Embryonic facial prominence (tissue), 1 donor: ENCODE results near the gene CALCA.
"Not testable (repeated sequence)": the region's sequence is repeated elsewhere in the genome, so short reads cannot be mapped to it uniquely, and the experiment has no call there.

Source experiments
- DNase-seq: peaks from one replicate; pipeline ENCODE4 v3.0.0-alpha.2; 2016; ENCODE audit errors: extremely low spot score

Gene CALCA, protein sequence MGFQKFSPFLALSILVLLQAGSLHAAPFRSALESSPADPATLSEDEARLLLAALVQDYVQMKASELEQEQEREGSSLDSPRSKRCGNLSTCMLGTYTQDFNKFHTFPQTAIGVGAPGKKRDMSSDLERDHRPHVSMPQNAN

DNA sequence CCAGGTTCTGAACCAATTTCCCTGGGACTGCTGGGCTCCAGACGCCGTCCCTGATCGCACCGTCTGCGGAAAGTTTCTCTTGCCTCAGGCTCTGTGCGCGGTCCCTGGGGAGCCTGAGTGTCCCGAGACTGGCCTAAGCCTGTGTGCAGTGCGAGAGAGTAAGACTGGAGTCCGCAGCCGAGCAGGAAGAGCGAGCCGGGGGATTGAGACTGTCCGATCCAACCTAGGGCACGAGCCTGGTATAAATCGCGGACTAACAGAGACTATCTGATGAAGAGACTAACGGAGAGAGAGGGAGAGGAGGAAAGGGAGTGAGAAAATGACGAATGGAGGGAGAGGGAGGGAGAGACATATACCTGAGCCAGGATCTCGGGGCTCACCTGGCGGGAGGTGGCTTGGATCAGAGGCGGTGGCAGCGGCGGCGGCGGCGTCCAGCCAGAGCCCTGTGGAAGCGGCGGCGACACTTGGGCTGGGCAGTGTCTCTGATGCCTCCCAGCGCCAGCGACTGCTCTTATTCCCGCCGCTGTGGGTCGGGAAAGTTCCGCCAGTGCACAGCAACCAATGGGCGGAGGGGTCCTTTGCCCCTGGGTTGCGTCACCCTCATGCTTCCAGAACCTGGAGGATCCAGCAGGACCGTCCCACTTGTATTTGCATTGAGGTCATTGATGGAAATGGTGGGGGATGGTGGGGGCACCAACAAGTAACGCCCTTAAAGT, at the start of gene CALCA:
CALCA (minus strand) TSS at position 487 of the 716 bp plus-strand sequence. CDS start 1,159 bp downstream, outside the sequence.
- no peak for DNase-seq

DNA sequence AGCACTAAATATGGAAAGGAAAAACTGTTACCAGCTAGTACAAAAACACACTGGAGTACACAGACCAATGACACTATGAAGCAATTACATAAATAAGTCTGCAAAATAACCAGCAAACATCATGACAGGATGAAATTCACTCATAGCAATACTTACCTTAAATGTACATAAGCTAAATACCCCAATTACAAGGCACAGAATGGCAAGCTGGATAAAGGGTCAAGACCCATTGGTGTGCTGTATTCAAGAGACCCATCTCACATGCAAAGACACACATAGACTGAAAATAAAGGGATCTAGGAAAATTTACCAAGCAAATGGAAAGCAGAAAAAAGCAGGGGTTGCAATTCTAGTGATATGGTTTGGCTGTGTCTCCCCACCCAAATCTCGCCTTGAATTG, 44.0 kb upstream of the CALCA start:
- no peak for DNase-seq

DNA sequence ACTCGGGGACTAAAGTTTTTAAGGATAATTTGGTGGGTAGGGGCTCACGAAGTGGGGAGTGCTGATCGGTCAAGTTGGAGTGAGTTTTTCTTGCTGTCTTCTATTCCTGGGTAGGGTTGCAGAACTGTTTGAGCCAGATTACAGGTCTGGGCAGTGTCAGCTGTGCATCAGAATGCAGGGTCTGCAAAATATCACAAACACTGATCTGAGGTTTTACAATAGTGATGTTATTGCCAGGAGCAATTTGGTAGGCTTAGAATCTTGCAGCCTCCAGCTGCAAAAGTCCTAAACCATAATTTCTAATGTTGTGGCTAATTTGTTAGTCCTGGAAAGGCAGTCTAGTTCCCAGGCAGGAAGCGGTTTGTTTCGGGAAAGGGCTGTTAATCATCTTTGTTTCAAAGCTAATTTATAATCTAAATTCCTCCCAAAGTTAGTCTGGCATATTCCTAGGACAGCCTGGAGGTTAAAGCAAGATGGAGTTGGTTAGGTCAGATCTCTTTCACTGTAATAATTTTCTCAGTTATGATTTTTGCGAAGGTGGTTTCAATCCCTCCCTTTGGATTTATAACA, 39.7 kb upstream of the CALCA start:
- DNase-seq = no peak

- no peak for DNase-seq
Measured at GRCh38 chr11:15010865-15011264, 38.7 kb upstream of the CALCA start.

DNA sequence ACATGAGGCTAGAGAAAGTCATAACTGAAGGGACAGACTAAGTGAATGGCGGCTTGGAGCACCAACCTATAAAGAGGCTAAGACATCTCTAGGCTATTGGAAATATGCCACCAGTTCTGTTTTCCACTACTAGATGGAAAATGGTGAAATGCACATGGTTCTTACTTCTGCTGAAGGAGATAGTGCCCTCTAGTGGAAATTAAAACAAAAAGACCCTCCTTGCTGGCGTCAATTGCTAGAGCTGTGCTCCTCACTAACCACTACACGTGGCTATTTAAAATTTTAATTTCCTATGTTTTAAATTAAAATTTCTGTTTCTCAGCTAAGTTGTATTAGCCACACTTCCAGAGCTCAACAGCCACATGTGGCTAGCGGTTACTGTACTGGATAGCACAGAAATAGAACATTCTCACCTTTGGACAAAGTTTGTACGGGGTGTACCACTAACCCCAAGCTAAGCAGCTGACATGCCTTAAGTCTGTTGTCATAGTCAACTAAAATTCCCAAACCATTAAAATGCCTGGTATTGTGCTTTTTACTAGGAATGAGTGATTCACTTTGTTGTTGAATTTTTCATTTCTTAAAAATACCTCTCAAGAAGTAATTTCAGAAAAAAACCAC, 34.1 kb upstream of the CALCA start:
- no peak for DNase-seq

- not testable (repeated sequence) for DNase-seq
Measured at GRCh38 chr11:14988133-14988532, 16.0 kb upstream of the CALCA start.

DNA sequence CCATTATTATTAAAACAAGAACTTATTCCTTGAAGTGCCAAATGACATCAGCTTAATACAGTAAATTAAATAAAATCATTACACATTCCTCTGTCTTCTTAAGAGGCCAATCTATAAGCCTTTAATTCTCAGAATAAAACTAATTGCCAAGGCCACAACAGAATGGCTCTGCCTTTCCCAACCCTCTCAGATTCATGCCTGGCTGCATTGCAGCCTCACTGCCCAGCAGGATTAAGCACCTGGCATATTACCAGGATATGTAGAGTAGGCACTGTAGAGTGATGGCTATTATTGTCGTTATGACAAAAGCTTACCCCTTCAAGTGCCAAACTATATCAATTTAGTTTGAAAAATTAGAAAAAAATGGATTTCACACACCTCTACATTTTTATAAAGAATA, 9.4 kb upstream of the CALCA start:
- no peak for DNase-seq

DNA sequence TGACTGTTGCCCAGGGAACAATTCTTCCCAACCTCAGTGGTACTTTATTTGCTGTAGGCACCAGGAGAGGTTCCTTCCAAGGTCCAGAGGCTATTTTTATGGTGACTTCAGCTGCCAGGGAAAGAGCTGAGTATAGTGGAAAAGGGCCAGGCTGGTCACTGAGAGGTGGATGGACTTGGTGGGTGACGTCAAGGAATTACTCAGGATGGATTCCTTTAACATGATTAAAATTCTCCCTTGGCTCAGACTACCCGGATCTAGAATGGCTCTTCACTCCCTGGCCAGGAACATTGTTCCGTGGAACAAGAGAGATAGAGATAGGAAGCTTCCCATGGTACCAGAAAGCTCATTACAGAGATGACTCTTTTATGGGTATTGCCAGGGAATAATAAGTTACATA, 8.7 kb upstream of the CALCA start:
- DNase-seq = no peak

DNA sequence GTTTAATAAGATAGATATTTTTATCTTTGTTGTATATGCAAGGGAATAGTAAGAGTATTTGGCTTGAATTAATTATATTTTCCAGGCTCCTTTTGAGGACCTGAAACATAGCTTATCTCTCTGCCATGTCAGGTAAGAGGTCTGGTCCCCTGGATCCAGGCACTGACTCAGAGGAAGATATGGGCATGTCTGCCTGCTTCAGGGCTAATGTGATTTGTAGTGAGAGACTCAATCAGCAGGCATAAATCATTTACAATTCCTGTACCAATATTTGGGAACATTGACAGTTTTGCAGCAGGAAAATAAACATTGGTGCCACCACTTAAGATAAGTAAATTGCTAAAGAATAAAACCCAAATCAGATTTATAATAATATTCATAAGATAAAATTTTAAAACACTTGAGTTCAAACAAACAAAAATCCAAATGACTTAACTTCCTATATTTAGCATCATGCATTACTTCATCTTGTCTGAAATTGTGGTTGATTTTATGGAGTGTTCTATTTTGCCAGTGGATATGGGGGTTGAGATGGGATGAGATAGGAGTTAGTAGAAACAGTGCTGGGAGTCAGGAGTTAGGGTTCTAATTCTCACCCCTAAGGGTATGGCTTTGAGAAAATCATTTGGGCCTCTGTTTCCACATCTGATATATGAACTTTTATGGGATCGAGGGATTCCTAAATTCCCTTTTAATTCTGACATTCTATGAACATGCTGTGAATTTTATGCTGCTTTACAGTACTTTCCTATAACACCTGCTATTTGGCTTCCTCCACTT, 5.1 kb upstream of the CALCA start:
- no peak for DNase-seq

DNA sequence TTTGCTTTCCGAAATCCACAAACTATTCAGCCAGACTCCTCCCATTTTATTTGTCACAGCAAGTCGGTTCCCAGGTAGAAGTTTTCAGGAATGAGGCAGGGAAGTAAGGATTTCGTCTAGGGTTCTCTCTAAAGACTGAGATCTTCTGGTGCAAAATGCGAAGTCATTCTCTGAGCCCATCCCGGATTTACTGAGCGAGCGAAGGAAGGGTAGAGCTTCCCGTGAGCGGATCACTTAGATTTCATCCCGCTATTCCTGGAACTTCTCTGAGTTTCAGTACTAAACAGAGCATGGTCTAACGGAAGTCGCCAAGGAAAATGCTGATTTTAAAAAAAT, 3.1 kb upstream of the CALCA start:
- DNase-seq = no peak

DNA sequence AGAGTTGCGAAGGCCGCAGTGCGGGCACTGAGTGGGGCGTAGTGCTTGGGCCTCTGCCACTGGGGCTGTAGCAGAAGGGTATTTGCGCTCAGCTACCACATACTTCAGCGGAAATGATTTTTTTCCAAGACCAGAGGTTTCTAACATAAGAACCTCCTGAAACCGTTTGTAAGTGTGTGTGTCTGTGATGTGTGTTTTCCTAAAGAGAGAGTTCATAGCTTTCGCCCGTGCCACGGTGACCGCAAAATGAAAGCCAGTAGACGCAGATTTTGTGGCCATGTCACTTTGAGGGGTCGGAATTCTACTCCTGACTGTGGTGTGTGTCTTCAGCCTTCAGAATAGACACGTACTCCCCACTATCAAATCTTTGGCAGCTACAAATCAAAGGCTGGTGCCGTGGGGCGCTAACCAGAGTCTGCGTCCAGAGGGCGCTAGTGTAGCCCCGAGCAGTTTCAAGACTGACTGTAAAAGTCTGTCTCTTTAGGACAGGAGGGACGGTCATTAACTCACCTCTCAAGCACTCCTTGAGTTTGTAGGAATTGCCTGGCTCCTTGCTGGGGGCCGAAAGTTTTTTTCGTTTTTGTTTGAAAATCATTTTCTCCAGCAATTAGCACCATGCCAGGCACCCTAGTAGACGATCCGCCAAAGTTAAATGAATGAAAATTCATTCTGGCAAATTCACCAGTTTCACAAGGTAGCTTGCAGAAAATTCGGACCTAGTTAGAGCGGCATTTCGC, 2.5 kb upstream of the CALCA start:
- DNase-seq = no peak

DNA sequence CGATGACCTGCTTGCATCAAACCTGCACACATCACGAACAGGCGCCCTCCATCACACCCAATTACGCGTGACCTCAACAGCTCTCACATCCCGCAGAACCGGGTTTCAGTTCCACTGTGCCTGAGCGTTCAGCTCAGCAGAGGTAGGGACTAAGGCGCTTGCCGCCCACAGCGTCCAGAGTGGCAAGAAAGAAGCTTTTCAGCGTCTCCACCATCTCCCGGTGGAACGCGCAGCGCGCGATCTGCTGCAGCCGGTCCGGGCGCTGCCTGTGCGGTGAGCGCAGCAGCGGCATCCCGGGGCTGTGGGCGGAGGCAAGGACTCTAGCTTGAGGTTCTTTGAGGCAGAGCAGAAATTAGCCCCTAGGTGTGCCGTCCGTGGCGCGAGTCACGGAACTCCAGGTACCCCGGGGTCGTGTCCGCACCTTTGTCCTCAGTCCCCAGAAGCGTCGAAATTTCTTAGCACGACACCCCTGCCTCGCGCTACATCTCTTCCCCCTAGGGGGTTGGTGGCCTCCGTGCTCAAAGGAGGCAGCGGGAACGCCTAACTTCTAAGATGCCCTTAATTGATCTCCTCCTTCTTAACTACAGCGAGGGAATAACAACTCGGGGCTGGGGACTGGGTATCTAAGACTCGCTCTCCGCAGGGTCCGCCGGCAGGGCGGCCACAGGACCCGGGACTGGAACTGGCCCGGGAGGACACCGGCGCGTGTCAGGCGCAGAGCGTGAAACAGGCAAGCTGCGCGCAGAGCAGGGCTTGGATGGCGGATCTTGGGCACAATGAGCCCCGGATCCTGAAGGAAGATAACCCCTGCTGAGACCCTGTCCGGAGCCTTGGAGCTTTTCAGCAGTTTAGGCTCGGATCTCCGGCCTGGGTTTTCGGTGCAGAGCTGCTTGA, 1.7 kb upstream of the CALCA start:
- no peak for DNase-seq

DNA sequence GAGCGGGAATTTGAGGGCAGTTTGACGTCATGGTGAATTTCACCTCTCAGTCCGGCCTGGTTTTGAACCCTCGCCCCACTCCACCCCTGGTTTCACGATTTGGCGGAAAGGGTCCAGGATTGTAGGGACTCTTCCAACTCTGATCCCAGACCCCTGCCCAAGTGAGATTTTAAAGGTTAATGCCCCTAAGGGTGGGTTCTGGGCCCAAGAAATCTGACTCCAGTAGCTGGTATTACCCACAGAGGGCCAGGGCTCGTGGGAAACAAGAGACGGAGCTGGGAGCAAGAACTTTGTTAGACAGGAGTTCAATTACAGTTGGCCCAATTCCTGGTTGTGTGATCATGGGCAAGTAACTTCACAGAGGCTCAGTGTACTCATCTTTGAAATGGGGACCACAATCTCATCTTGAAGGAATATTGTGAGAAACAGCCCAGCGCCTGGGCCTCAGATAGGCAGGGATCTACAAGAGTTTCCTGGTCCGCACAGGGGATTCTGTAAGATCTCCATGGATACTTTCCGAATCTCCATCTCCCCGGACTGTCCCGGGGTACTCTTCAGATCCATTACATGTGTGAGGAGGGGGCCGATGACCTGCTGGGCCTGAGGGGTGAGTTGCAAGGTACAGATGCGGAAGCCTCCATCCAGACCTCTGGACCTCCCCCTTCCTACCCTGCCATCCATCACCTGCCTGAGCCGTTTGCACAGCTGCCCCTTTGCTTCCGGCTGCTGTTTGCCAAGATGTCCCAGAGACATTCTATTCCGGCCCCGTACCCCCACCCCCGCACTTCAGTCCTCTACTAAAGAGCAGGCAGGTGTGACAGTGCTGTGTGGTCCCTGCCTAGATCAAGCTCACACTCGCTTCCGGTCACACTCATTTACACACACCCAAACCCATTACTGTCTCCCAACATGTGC, 687 bp upstream of the CALCA start:
- no peak for DNase-seq

GRCh38 chr11:14969901-14970323, 2.2 kb downstream of the CALCA start:
- no peak for DNase-seq

DNA sequence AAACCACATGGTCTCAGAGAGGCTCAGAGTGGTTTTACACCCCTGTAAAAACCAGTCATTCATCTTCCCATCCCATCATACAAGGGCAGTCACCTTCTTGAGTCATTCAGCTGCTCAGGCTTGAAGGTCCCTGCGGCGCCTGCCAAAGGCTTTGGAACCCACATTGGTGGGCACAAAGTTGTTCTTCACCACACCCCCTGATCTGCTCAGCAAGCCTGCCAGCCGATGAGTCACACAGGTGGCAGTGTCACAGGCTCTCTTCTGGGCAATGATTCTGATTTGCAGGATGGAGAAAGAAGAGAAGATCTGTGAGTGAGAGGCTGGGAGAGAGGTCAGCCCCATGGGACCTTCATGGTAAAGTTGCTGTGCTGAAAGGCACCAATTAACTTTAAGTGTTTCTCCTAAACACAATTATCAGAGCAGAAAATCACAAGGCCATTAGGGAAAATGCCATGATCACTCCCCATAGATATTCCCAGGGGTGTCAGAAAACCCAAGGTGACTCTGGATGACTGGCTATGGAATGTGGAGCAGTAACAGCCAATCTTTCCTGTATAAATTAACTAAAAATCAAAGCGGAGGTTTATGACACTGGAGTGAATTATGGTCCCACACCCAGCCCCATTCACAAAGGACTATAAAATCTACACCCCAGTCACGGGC, 4.4 kb downstream of the CALCA start:
- DNase-seq = no peak

DNA sequence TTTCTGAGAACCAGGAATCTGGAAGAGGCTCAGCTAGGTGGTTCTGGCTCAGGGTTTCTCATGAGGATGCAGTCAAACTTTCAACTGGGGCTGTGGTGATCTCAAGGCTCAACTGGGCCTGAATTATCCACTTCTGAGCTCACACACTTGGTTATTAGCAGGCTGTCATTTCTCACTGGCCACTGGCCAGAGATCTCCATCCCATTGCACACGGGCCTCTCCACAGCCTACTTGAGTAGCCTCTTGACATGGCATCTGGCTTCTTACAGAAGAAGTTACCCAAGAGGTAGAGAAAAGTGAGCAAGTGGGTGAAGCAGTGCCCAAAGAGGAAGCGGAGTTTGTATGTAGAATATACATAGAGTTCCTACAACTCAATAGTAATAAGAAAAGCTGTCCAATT, 16.0 kb downstream of the CALCA start:
- DNase-seq = no peak

DNA sequence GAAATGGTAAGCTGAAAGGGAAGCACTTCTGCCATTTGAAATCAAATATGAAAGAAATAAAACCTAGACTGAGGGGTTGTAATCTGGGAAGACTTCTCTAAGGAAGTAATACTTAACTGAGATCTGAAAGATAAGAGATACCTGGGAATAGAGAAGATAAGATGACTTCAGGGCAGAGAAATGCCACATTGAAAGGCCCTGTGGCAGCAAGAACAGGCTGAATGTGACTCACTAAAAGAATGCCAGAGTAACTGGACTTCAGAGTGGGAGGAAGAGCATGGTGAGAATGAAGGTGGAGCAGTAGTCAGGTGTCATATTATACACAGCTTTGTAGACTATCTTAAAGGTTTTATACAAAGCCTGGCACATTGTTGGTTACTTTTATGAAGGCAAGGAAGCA, 17.6 kb downstream of the CALCA start:
- no peak for DNase-seq

GRCh38 chr11:14953904-14954303, 18.2 kb downstream of the CALCA start:
- DNase-seq = no peak
